SU-DHL-6 (cell line): ENCODE data around the gene WDPCP.

Source experiments
- EZH2phosphoT487 ChIP-seq: fragments of 200-600 bp; sonication (generic), shearing (Covaris generic); conservative IDR thresholded peaks from 2 replicates; pipeline ENCODE4 v1.6.1; 2018; ENCODE audit warnings: mild to moderate bottlenecking, antibody characterized with exemption, low read length, moderate library complexity, mixed read lengths
- TF ChIP-seq, protein P1 (sequence below): fragments of 200-600 bp; sonication (generic); IDR thresholded peaks from one replicate; pipeline ENCODE4 v1.5.1; 2017; ENCODE audit warnings: antibody characterized with exemption, mild to moderate bottlenecking, low read length, moderate library complexity; ENCODE audit not compliant: insufficient read depth, poor library complexity, severe bottlenecking

DNA sequence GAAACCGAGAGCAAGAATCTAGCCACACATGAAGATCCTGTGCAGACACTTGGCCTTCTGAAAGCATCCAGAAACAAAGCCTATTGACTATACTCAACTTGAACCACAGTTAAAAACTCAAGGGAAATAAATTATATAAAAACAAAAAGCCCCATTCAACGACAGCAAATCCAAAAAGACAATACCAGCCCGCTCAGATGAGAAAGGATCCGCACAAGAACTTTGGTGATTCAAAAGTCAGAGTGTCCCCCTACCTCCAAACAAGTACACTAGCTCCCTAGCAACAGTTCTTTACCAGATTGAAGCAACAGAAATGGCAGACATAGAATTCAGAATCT, 163.2 kb downstream of the WDPCP start:
- TF ChIP-seq, protein P1, sequence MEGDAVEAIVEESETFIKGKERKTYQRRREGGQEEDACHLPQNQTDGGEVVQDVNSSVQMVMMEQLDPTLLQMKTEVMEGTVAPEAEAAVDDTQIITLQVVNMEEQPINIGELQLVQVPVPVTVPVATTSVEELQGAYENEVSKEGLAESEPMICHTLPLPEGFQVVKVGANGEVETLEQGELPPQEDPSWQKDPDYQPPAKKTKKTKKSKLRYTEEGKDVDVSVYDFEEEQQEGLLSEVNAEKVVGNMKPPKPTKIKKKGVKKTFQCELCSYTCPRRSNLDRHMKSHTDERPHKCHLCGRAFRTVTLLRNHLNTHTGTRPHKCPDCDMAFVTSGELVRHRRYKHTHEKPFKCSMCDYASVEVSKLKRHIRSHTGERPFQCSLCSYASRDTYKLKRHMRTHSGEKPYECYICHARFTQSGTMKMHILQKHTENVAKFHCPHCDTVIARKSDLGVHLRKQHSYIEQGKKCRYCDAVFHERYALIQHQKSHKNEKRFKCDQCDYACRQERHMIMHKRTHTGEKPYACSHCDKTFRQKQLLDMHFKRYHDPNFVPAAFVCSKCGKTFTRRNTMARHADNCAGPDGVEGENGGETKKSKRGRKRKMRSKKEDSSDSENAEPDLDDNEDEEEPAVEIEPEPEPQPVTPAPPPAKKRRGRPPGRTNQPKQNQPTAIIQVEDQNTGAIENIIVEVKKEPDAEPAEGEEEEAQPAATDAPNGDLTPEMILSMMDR: no peak
- no peak for TF ChIP-seq EZH2phosphoT487
